Calu3 (cell line): ENCODE results near the gene TRIM37. TPM values are rescaled to one million over a fixed set of nuclear protein-coding genes. Genes with fewer than 3 reads are reported as not detected.

ENCODE experiments used
- BruUV-seq: library from RNA; stranded (reverse); fragments of 400-500 nt; replicated peaks from 2 replicates; lab custom pipeline; 2021; lab: Mats Ljungman, UMichigan
- CTCF ChIA-PET: fragments of 300-600 bp; sonication (Branson Sonifier 250); formaldehyde crosslinking; loops from one replicate; lab custom pipeline; 2022; ENCODE audit warnings: antibody characterized with exemption; lab: Charles Lee
- DNase-seq: peaks from one replicate; pipeline ENCODE4 v3.0.0; 2022
- H3K27ac Mint-ChIP-seq: one replicate; pipeline ENCODE4 v1.8.0; 2022; ENCODE audit warnings: mixed read lengths; ENCODE audit not compliant: unreplicated experiment
- H3K27me3 Mint-ChIP-seq: one replicate; pipeline ENCODE4 v1.8.0; 2022; ENCODE audit warnings: mixed read lengths; ENCODE audit not compliant: unreplicated experiment
- H3K36me3 Mint-ChIP-seq: one replicate; pipeline ENCODE4 v1.8.0; 2022; ENCODE audit warnings: mild to moderate bottlenecking, moderate library complexity, mixed read lengths; ENCODE audit not compliant: insufficient read depth, unreplicated experiment
- H3K4me1 Mint-ChIP-seq: one replicate; pipeline ENCODE4 v1.8.0; 2022; ENCODE audit warnings: mild to moderate bottlenecking, low read depth, mixed read lengths; ENCODE audit not compliant: unreplicated experiment
- H3K4me3 Mint-ChIP-seq: one replicate; pipeline ENCODE4 v1.8.0; 2022; ENCODE audit warnings: mild to moderate bottlenecking, low read depth, moderate library complexity, mixed read lengths; ENCODE audit not compliant: unreplicated experiment
- H3K9me3 Mint-ChIP-seq: one replicate; pipeline ENCODE4 v1.8.0; 2022; ENCODE audit warnings: low read depth, mixed read lengths; ENCODE audit not compliant: unreplicated experiment
- intact Hi-C: fragments of 100-400 bp; cut with micrococcal nuclease; formaldehyde crosslinking; loops from one replicate; pipeline ENCODE4 v1.10.0; 2022; ENCODE audit not compliant: unreplicated experiment
- total RNA-seq: library from RNA; stranded (reverse); gene quantifications from 2 replicates; pipeline ENCODE4 v1.2.3, GENCODE V29; 2022
- TF ChIP-seq, protein P1 (sequence below): fragments of 200-600 bp; IDR thresholded peaks from one replicate; pipeline ENCODE4 v1.8.0; 2022; ENCODE audit warnings: antibody characterized with exemption; ENCODE audit not compliant: unreplicated experiment

Gene TRIM37
- total RNA-seq, 1 experiment from 2014 or later = 16.2 TPM

DNA sequence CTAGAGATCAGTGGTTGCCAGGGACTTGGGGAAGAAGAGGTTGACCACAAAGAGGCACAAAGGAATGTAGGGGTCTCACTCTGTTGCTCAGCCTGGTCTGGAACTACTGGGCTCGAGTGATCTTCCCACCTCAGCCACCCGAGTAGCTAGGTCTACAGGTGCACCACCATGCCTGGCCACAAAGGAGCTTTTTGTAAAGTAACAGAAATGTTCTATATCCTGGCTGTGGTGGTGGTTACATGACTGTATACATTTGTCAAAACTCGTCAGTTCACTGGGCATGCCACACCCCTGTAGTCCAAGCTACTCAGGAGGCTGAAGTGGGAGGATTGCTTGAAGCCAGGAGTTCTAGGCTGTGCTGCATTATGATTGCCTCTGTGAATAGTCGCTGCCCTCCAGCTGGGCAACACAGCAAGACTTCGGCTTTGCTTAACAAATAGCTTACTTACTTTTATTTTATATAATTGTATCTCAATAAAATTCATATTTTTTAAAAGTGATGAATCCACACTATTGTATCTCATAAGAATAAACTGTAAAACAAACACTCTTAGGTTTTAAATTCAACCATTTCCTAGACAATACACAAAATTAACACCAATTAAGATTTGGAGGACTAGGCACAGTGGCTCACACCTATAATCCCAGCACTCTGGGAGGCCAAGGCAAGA, 43.3 kb upstream of the TRIM37 start:
- intact Hi-C loops = loop anchor here (10.0 kb wide), 1 partner anchor 45 kb away; the partner anchor contains the start of gene TRIM37
- TF ChIP-seq, protein P1, sequence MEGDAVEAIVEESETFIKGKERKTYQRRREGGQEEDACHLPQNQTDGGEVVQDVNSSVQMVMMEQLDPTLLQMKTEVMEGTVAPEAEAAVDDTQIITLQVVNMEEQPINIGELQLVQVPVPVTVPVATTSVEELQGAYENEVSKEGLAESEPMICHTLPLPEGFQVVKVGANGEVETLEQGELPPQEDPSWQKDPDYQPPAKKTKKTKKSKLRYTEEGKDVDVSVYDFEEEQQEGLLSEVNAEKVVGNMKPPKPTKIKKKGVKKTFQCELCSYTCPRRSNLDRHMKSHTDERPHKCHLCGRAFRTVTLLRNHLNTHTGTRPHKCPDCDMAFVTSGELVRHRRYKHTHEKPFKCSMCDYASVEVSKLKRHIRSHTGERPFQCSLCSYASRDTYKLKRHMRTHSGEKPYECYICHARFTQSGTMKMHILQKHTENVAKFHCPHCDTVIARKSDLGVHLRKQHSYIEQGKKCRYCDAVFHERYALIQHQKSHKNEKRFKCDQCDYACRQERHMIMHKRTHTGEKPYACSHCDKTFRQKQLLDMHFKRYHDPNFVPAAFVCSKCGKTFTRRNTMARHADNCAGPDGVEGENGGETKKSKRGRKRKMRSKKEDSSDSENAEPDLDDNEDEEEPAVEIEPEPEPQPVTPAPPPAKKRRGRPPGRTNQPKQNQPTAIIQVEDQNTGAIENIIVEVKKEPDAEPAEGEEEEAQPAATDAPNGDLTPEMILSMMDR = no peak
- Mint-ChIP-seq H3K36me3 (peaks cover 6% of the 10 kb centered on the region), H3K9me3 (no peaks in the 10 kb centered on the region), H3K27ac (no peak overlapping the region), H3K27me3 (no peaks in the 10 kb centered on the region), H3K4me1 (peaks cover 15% of the 10 kb centered on the region), H3K4me3 (peak overlapping the region; percentile 21)
- no peak for DNase-seq
- BruUV-seq = no TSS peak
- CTCF ChIA-PET = interaction anchor here (0.6 to 1.2 kb wide), 2 partner anchors 9 to 1410 kb away, joined by 3 to 7 read pairs; no protein-coding TSS in a partner anchor

DNA sequence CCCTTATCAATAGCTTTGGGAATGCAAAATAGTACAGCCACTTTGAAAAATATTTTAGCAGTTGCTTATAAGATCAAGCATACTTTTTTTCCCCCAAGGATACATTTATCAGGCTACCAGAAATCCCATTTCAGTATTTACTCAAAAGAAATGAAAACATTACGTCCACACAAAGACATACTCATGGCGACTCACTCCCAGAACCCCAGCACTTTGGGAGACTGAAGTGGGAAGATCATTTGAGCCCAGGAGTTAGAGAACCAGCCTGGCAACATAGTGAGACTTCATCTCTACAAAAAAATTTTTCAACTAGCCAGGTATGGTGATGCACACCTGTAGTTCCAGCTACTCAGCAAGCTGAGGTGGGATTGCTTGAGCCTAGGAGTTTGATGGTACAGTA, 42.4 kb upstream of the TRIM37 start:
- H3K4me1 Mint-ChIP-seq = peaks cover 15% of the 10 kb centered on the region
- intact Hi-C loops = no loop called here
- no peak overlapping the region for H3K4me3 Mint-ChIP-seq
- no peaks in the 10 kb centered on the region for H3K27me3 Mint-ChIP-seq
- CTCF ChIA-PET = no interaction called here
- no peak overlapping the region for H3K27ac Mint-ChIP-seq
- H3K9me3 Mint-ChIP-seq = no peaks in the 10 kb centered on the region
- TF ChIP-seq, protein P1 = no peak
- H3K36me3 Mint-ChIP-seq = peaks cover 6% of the 10 kb centered on the region
- DNase-seq = no peak
- BruUV-seq = no TSS peak

DNA sequence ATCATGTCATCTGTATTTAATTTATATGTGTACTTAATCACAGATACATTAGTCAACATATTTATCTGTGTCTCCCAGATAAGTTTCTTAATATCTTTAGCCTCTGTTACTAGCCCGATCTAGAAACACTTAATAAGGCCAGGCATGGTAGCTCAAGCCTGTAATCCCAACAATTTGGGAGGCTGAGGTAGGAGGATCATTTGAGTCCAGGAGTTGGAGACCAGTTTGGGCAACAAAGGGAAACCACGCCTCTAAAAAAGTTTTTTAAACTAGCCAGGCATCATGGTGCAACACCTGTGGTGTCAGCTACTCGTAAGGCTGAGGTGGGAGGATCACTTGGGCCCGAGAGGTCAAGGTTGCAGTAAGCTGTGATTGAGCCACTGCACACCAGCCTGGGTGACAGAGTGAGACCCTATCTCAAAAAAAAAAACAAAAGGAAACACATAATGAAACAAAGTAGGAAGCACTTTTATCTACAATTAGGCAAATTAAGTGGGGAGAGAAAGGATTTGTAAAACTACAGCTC, 39.0 kb upstream of the TRIM37 start:
- Mint-ChIP-seq H3K4me1 (peaks cover 15% of the 10 kb centered on the region), H3K9me3 (no peaks in the 10 kb centered on the region), H3K27me3 (no peaks in the 10 kb centered on the region), H3K36me3 (peaks cover 6% of the 10 kb centered on the region), H3K27ac (no peak overlapping the region), H3K4me3 (no peak overlapping the region)
- no TSS peak for BruUV-seq
- CTCF ChIA-PET = no interaction called here
- no peak for DNase-seq
- TF ChIP-seq, protein P1 = no peak
- intact Hi-C loops = no loop called here

DNA sequence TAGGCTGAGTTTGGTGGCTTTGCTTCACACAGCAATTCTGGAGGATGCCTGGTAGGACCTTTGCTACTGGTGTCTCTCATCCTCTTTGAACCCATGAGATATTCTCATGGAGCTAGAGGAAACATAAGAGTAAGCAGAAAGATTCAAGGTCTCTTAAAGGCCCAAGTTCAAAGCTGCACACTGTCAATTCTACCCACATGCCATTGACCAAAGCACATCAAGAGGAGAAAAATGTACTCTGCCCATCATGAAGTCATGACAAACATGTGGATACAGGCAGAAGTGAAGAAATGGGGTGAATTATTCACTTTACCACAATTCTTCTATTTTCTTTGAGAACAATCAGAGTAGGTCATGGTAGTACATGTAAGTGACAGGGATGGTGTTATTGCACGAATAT, 35.2 kb upstream of the TRIM37 start:
- TF ChIP-seq, protein P1 = no peak
- BruUV-seq = no TSS peak
- CTCF ChIA-PET = no interaction called here
- Mint-ChIP-seq H3K36me3 (no peaks in the 10 kb centered on the region), H3K9me3 (no peaks in the 10 kb centered on the region), H3K27ac (no peak overlapping the region), H3K4me1 (no peaks in the 10 kb centered on the region), H3K4me3 (no peak overlapping the region), H3K27me3 (no peaks in the 10 kb centered on the region)
- DNase-seq = no peak
- intact Hi-C loops = no loop called here
